GM21515 (cell line): Measurements from ENCODE around the gene SHISA5.
A peak's percentile ranks its signal among the peaks of the same experiment; 100 is the strongest.
"Not testable (repeated sequence)": the region's sequence is repeated elsewhere in the genome, so short reads cannot be mapped to it uniquely, and the experiment has no call there.

Experiments used
- ATAC-seq: cut with Tn5 transposase; IDR thresholded peaks from one replicate; pipeline ENCODE4 v1.9.1; 2021; ENCODE audit not compliant: unreplicated experiment

Gene SHISA5

DNA sequence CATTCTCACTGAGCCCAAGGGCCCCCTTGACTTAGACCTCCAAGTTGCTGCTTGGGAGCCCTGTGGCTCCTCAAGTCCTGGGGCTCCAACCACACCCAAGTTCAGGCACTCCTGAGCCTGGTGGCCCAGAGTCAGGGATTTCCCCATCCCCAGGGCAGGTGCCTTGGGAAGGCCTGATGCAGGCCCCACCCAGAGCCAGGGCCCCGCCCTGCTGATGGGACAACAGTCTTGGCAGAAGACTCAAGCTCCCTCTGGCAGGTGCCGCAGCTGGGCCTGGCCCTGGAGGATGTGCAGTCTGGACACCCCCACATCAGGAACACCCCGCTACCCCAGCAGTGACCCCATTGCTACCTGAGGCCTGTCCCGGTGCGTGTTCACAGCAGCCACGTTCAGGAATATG, 17.7 kb upstream of the SHISA5 start:
- ATAC-seq, result no peak

GRCh38 chr3:48519277-48519643, 15.3 kb upstream of the SHISA5 start:
- ATAC-seq, result no peak

GRCh38 chr3:48518638-48519276, 14.8 kb upstream of the SHISA5 start:
- ATAC-seq, result no peak

- no peak for ATAC-seq
Observed at GRCh38 chr3:48518069-48518468, 14.1 kb upstream of the SHISA5 start.

DNA sequence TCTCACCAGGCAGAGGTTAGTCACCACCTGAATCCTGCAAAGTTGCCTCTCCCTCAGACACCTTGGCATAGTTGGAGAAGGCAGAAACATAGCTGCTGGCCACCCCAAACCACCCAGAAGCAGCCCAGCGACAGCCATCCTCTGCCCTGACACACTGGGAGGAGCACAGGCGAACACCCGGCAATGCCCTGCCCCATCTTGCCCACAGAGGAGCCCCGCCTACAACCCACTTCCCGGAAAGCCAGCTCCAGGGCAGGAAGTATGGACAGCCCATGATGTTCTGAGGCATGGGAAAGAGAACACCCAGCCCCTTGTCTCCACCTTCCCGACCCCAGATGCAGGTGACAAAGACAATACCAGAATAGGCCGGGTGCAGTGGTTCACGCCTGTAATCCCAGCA, 12.6 kb upstream of the SHISA5 start:
- ATAC-seq, result no peak

DNA sequence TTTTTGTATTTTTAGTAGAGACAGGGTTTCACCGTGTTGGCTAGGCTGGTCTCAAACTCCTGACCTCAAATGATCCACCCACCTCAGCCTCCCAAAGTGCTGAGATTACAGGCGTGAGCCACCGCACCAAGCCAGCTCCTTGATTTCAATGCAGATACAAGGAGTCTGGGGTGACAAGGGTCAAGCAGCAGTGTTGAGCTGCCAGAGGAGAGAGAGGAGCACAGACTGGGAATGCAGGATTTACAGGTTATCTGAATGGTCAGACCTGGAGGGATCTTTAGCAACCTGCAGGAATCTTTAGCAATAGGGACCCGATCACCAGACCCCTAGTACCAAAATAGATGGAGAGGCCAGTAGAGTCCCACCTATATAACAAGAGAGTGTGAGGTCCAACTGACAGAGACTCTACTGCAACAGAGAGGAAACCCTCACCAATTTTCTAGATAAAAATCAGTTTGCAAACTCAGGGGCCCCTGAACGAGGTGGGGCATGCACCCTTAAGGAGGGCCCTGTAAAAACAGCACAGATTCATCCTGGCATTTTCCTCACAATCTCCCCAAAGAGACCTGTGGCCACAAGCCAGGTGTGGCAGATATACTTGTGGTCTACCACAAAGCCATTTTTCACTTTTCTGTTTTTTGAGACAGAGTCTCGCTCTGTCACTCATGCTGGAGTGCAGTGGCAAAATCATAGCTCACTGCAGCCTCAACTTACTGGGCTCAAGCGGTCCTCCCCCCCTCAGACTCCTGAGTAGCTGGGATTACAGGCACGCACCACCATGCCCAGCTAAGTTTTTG, 10.7 kb upstream of the SHISA5 start:
- no peak for ATAC-seq

DNA sequence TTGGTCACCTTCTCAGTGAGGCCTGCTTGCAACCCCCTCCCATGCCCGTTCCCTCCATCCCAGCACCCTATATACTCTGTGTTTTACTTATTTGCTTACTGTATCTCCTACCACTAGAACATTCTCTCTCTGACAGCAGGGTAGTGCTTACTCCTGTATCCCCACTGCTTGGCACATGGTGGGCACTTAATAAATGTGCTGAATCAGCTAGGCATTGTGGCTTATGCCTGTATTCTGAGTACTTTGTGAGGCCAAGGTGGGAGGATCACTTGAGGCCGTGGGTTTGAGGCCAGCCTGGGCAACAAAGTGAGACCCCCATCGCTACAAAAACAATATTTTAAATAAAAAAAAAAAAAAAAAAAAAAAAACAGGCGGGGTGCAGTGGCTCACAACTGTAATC, 7.6 kb upstream of the SHISA5 start:
- ATAC-seq, result no peak

DNA sequence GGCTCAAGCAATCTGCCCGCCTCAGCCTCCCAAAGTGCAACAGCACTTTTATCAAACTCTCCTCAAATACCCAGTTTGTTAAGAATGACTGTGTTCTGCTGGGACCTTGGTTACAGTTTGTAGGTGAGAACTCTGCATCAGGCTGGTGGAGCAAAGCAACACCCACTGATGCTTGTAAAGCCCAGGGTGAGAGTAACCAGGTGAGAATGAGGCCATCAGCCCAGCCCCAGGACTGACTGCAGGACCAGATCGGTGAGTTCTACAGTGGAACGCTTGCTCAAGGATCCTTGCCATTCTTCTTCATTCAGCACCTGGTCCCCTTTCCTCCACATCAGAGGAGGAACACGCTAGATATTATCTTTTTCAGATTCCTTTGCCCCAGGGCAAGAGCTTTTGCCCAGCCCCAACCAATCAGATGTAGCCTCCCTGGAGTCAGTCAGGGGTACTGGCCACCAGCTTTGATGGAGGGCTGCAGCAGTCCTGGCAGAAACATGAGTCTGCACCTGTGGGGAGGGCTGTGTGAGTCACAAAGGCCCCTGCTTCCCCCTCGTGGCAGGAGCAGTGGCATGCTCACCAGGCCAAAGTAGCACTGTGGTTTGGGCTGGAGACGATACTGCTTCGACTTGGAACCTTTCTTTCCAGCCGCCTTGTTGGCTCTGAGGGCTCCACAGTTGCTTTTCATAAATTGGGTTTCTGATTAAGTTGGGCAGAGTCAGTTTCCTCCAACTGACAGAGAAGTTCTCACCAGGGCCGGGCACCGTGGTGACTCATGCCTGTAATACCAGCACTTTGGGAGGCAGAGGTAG, 3.5 kb upstream of the SHISA5 start:
- peak; percentile 45 for ATAC-seq

- no peak for ATAC-seq
Observed at GRCh38 chr3:48505968-48506504, 2.1 kb upstream of the SHISA5 start.

DNA sequence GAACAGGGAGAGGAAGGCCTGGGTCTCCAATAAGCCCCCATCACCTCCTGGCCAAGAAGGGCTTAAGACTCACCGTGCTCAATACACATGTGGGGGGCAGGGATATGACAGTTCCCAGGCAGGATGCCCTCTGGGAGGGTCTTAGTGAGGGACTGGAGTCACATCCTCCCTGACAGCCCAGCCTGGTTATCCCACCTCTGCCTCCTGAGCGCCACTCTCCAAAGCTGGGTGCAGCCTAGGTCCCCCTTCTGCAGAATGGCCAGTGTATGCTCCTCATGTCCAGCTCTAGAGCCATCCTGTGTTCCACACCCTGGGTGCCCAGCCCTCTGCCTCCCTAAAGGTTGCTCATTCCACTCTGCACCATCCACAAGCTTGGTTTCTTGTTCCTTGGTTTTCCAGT, 1.2 kb upstream of the SHISA5 start:
- no peak for ATAC-seq

DNA sequence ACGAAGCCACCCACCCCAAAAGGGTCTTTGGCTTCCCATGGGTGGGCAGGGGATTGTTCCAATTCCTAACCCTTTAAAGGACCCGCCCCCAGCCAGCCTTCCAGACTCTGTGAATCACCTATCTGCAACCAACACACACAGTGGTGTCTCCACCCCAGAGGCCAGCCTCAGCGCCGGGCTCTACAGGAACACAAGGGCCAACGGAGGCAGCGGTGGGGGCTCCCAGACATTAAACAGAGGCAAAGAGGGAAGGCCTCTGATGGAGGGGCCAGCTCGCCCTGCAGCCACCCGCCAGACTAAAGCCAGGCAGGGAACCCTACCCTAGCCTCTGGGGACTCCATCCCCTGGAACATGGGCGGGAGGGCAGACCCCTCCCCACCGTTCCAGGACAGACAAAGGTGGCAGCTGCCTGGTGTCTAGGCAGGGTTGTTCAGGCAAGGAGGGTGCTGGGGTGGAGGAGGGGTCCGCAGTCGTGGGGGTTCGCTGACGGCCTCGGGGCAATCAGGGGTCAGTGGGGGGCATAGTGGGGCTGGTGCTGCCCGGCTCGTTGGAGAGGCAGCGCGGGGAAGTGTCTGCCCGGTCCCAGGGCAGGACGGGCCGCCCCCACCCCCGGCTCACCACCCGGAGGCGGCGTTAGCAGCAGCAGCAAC, 448 bp downstream of the SHISA5 start:
- ATAC-seq, result no peak

DNA sequence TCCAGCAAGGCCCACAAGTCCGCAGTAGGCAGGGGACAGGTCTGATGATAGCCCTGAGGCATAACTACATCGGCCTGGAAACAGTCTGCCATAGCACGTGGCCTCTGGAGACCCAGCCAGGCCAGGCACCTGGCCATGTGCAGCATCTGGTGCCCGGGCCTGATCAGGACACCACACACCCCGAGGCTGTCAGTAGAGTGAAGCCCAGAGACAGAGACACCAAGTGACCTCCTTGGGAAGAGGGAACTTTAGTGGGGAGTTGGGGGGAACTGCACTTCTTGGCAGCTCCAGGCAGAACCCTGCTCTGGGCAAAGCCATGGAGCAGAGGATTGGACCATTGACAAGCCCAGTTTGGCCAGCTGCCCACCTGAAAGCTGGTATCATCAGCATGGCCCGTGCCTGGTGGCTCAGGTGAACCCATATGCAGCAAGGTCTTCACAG, 1.2 kb downstream of the SHISA5 start:
- no peak for ATAC-seq

DNA sequence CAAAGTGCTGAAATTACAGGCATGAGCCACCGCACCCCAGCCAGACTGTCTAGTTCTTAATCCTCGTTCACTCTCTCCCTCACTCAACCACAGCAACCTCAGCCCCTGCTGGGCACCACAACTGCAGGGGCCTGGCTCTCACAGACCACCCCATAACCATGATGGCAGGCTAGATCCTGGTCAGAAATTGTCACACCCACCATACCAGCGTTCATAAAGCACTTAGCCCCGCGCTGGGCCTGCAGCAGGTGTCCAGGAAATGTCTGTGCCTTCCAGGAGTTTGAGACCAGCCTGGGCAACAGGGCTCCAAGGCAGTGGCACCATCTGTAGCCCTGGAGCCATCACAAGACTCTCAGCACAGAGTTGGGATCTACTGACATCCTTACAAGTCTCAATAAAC, 1.9 kb downstream of the SHISA5 start:
- ATAC-seq, result no peak

DNA sequence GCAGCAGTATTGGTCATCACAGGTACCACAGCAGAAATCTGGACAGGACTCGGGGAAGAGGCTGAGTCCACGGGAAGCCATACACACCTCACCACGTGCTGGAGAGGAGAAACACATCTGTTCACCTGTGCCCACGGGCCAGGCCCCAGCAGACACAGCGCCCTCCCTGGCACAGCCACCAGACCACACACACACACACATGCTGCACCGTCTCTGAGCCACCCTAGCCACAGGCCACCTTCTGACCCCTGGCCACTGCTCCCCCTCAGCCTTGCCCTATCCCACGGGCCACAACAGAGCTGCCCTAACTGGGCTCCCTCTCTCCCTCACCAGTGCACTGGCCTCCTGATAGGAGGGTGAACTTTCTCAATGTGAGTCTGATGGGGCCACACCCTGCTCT, 2.8 kb downstream of the SHISA5 start:
- ATAC-seq, result no peak

DNA sequence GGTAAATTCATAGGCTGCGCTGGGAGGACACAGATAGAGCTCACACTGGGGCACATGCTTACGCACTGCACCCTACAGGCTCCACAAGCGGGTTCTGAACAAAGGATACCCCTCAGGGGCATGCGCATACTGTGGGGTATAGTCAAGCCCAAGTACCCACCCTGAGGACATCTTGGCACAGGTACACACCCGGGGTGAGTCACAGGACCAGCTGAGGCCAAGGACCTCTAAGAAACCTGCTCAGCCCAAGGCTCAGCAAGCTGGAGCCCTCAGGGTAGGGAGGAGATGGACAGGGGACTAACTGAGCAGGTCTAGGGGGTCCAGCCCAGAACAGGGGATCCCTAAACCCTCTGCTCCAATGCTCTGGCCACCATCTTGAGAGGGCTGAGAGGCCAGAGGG, 3.3 kb downstream of the SHISA5 start:
- no peak for ATAC-seq

- ATAC-seq, result no peak
Observed at GRCh38 chr3:48493203-48493501, 10.8 kb downstream of the SHISA5 start.

GRCh38 chr3:48492461-48493202, 11.3 kb downstream of the SHISA5 start:
- ATAC-seq, result no peak

DNA sequence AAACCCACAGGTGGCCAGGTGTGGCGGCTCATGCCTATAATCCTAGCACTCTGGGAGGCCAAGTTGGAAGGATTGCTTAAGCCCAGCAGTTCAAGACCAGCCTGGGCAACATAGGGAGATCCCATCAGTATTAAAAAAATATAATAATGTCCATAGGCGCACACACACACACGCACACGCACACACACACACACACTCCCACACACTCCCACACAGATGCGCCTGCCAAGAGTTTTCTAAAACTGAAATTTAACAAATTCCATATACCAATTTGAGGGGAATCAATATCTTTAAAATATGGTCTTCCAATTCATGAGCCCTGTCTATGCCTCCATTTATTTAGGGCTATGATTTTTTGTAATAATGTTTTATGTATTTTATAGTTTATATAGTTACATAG, 17.0 kb downstream of the SHISA5 start:
- no peak for ATAC-seq

- ATAC-seq, result not testable (repeated sequence)
Observed at GRCh38 chr3:48482822-48483221, 21.2 kb downstream of the SHISA5 start.

DNA sequence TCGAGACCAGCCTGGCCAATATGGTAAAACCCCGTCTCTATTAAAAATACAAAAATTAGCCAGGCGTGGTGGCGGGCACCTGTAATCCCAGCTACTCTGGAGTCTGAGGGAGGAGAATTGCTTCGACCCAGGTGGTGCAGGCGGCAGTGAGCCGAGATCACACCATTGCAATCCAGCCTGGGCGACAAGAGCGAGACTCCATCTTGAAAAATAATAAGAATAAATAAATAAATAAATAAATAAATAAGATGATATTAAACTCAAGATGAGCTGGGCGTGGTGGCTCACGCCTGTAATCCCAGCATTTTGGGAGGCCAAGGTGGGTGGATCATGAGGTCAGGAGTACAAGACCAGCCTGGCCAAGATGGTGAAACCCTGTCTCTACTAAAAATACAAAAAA, 23.1 kb downstream of the SHISA5 start:
- not testable (repeated sequence) for ATAC-seq
